Measurements from ENCODE around the gene GLRX5. TPM values are rescaled to one million over a fixed set of nuclear protein-coding genes. Genes with fewer than 3 reads are reported as not detected.
"Not testable (repeated sequence)": the region's sequence is repeated elsewhere in the genome, so short reads cannot be mapped to it uniquely, and the experiment has no call there.

The GLRX5 gene
- total and polyA plus RNA-seq, 3 experiments from 2014 or later: 52.9 to 72.9 (median 54.6) TPM

DNA sequence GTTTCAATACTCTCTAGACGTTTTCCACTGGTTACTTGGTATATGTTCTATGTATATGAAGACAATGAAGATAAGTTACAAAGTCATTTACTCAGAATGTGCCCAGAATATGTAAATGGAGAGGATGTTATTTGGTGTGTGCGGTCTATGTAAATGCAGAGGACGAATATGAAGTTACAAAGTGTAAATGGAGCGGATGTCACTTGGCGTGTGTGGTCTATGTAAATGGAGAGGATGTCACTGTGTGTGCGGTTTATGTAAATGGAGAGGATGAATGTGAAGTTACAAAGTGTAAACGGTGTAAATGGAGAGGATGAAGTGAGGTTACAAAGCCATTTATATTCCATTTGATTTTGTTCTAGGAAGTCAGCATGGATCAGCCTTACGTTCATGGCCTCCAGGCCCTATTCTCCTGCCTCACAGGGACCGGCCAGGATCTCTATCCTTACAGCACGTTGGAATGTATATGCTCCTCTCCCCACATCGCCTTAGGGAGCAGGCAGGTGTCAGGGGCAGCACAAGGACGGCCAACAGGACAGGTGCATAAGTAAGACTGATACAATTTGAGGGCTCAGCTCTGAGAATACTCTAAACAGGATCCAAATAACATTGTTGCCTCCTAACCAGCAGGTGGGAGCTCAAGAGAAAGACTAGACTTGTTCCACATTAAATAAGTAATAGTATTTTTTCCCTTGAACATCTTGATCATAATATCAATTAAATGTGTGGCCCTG lies 42.4 kb downstream of the GLRX5 start:
- Histone ChIP-seq H3K4me3 (ENCODE audit: low read length) (no peak overlapping the region), H3K36me3 (ENCODE audit: insufficient read depth, low read length) (no peaks in the 10 kb centered on the region), H3K4me1 (ENCODE audit: insufficient read depth, low read length) (no peaks in the 10 kb centered on the region), H3K27me3 (ENCODE audit: insufficient read depth, low read length, poor library complexity, severe bottlenecking) (no peaks in the 10 kb centered on the region), H3K27ac (ENCODE audit: low read depth, low read length) (no peak overlapping the region), H3K9me3 (ENCODE audit: low read length) (no peaks in the 10 kb centered on the region)
- no peak for DNase-seq
- Mint-ChIP-seq H3K4me3 (no peak overlapping the region), H3K27ac (no peak overlapping the region), H3K9me3 (no peaks in the 10 kb centered on the region), H3K4me1 (no peaks in the 10 kb centered on the region), H3K36me3 (no peaks in the 10 kb centered on the region), H3K27me3 (peaks cover 15 to 45% of the 10 kb centered on the region in 2 donors)
- ChIA-PET POLR2A (no interaction called here), CTCF (no interaction called here)

DNA sequence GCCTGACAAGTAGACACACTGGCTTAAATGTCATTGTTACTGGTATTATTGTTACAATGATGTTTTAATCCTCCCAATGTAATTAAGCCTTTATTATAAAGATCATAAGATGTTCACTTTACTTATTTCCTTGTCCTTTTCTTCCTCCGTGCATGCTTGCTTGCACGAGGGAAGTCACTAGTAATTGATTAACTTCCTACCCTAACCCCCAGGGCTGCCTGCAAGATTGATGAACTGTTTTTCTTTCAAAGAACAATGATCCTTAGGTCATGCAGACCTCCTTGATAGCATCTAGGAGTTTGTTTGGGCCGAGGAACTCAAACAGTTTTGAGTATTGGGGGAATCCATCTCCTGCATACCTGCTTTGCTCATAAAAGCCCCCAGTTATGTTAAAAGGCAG lies 43.0 kb downstream of the GLRX5 start:
- no peaks in the 10 kb centered on the region for H3K9me3 Mint-ChIP-seq
- DNase-seq: no peak
- Histone ChIP-seq H3K4me3 (ENCODE audit: low read length) (no peak overlapping the region), H3K4me1 (ENCODE audit: insufficient read depth, low read length) (no peaks in the 10 kb centered on the region), H3K27me3 (ENCODE audit: insufficient read depth, low read length, poor library complexity, severe bottlenecking) (no peaks in the 10 kb centered on the region), H3K27ac (ENCODE audit: low read depth, low read length) (no peak overlapping the region), H3K36me3 (ENCODE audit: insufficient read depth, low read length) (no peaks in the 10 kb centered on the region), H3K9me3 (ENCODE audit: low read length) (no peaks in the 10 kb centered on the region)
- CTCF ChIA-PET: interaction anchor here (1.2 kb wide), 1 partner anchor 11 kb away, joined by 3 read pairs; no protein-coding TSS in a partner anchor
- H3K27me3 Mint-ChIP-seq: peaks cover 15 to 39% of the 10 kb centered on the region in 2 donors
- H3K4me1 Mint-ChIP-seq: no peaks in the 10 kb centered on the region
- H3K36me3 Mint-ChIP-seq: no peaks in the 10 kb centered on the region
- peak overlapping the region in 1 of 8 donors; percentile 56 for H3K27ac Mint-ChIP-seq
- no peak overlapping the region for H3K4me3 Mint-ChIP-seq
- POLR2A ChIA-PET: no interaction called here

DNA sequence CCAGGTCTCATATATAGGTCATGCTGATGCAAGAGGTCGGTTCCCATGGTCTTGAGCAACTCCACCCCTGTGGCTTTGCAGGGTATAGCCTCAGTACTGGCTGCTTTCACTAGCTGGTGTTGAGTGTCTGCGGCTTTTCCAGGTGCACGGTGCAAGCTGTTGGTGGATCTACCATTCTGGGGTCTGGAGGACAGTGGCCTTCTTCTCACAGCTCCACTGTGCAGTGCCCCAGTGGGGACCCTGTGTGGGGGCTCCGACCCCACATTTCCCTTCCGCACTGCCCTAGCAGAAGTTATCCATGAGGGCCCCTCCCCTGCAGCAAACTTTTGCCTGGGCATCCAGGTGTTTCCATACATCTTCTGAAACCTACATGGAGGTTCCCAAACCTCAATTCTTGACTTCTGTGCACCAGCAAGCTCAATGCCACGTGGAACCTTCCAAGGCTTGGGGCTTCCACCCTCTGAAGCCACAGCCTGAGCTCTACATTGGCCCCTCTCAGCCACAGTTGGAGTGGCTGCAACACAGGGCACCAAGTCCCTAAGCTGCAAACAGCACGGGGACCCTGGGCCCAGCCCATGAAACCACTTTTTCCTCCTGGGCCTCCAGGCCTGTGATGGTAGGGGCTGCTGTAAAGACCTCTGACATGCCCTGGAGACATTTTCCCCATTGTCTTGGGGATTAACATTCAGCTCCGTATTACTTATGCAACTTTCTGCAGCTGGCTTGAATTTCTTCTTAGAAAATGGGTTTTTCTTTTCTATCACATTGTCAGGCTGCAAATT lies 49.2 kb downstream of the GLRX5 start:
- H3K4me3 ChIP-seq (ENCODE audit: low read length); H3K36me3 ChIP-seq (ENCODE audit: insufficient read depth, low read length); CTCF ChIA-PET; H3K4me1 ChIP-seq (ENCODE audit: insufficient read depth, low read length); POLR2A ChIA-PET; H3K9me3 Mint-ChIP-seq; H3K4me1 Mint-ChIP-seq; DNase-seq; H3K27ac Mint-ChIP-seq; H3K9me3 ChIP-seq (ENCODE audit: low read length); H3K4me3 Mint-ChIP-seq; H3K27ac ChIP-seq (ENCODE audit: low read depth, low read length); H3K36me3 Mint-ChIP-seq; H3K27me3 ChIP-seq (ENCODE audit: insufficient read depth, low read length, poor library complexity, severe bottlenecking): not testable (repeated sequence)
- peaks cover 9 to 26% of the 10 kb centered on the region in 2 donors for H3K27me3 Mint-ChIP-seq

DNA sequence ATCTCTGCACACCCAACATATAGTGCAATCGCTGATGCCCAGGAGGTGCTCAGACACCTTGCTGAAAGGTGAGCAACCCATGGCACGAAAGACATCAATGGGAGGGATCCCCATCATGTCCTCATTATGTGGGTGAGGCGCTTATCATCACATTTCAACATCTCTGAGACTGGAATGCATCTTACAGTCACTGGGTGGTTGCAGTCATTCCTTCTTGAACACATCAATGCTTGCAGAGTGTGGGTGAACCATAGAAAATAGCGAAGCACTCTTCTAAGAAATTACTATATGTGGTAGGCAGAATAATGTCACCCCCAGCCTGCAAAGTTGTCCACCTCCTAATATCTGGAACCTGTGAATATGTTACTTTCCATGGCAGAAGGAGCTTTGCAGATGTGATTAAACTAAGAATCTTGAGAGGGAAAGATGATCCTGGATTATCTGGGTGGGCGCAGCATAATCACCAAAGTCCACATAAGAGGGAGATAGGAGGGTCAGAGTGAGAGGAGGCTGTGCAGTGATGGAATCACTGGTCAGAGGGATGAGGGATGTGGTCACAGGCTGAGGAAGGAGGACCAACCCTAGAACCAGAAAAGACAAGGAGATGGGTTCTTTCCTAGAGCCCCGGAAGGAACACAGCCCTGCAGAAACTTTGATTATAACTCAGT lies 51.2 kb downstream of the GLRX5 start:
- Mint-ChIP-seq H3K4me3 (no peak overlapping the region), H3K36me3 (peaks cover 0 to 10% (median 1%) of the 10 kb centered on the region in 3 donors), H3K27me3 (peaks cover 7 to 26% of the 10 kb centered on the region in 2 donors)

DNA sequence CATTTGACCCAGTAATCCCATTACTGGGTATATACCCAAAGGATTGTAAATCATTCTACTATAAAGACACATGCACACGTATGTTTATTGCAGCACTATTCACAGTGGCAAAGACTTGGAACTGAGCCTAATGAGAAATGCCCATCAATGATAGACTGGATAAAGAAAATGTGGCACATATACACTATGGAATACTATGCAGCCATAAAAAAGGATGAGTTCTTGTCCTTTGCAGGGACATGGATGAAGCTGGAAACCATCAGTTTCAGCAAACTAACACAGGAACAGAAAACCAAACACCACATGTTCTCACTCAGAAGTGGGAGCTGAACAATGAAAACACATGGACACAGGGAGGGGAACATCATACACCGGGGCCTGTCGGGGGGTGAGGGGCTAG lies 56.3 kb downstream of the GLRX5 start:
- H3K4me1 Mint-ChIP-seq; DNase-seq; H3K27ac ChIP-seq (ENCODE audit: low read depth, low read length); H3K4me3 ChIP-seq (ENCODE audit: low read length); H3K4me3 Mint-ChIP-seq; H3K9me3 Mint-ChIP-seq; H3K9me3 ChIP-seq (ENCODE audit: low read length); POLR2A ChIA-PET; H3K4me1 ChIP-seq (ENCODE audit: insufficient read depth, low read length); H3K36me3 Mint-ChIP-seq; H3K27ac Mint-ChIP-seq; H3K36me3 ChIP-seq (ENCODE audit: insufficient read depth, low read length); H3K27me3 ChIP-seq (ENCODE audit: insufficient read depth, low read length, poor library complexity, severe bottlenecking); CTCF ChIA-PET: not testable (repeated sequence)
- H3K27me3 Mint-ChIP-seq: peaks cover 2 to 19% of the 10 kb centered on the region in 2 donors

More for the DNA sequence above, 51.2 kb downstream of the GLRX5 start:
- POLR2A ChIA-PET: no interaction called here
- DNase-seq: no peak
- CTCF ChIA-PET: no interaction called here
- H3K4me1 ChIP-seq (ENCODE audit: insufficient read depth, low read length): no peaks in the 10 kb centered on the region
- H3K27ac ChIP-seq (ENCODE audit: low read depth, low read length): no peak overlapping the region
- no peaks in the 10 kb centered on the region for H3K36me3 ChIP-seq (ENCODE audit: insufficient read depth, low read length)
- Mint-ChIP-seq H3K9me3 (peaks cover 0 to 12% (median 6%) of the 10 kb centered on the region in 5 donors), H3K4me1 (no peaks in the 10 kb centered on the region), H3K27ac (no peak overlapping the region)
- no peaks in the 10 kb centered on the region for H3K9me3 ChIP-seq (ENCODE audit: low read length)
- no peaks in the 10 kb centered on the region for H3K27me3 ChIP-seq (ENCODE audit: insufficient read depth, low read length, poor library complexity, severe bottlenecking)
- H3K4me3 ChIP-seq (ENCODE audit: low read length): no peak overlapping the region

Other genes starting within 250 kb of the GLRX5 start
- gene CLMN, start 215.1 kb upstream of the GLRX5 start, total RNA-seq: under 1 TPM; 0.29 to 0.72 TPM
- 0.15 TPM for gene CLMN, start 215.1 kb upstream of the GLRX5 start, polyA plus RNA-seq
- gene SYNE3, start 18.4 kb upstream of the GLRX5 start, total RNA-seq: 10 to 100 TPM; 37.6 to 39.7 TPM
- gene SYNE3, start 18.4 kb upstream of the GLRX5 start, polyA plus RNA-seq: 4.3 TPM
- gene TCL1B, start 151.4 kb downstream of the GLRX5 start, total RNA-seq: not detected
- gene TCL1B, start 151.4 kb downstream of the GLRX5 start, polyA plus RNA-seq: not detected
- gene TCL1A, start 179.1 kb downstream of the GLRX5 start, total RNA-seq: not detected
- not detected for gene TCL1A, start 179.1 kb downstream of the GLRX5 start, polyA plus RNA-seq

Data from CD8-positive, alpha-beta memory T cell (primary cell).